B cell (primary cell): ENCODE measurements around the gene FOXE3.

Experiments
- EZH2 ChIP-seq: IDR thresholded peaks from 2 replicates; pipeline ENCODE4 v1.6.1; 2012; ENCODE audit warnings: borderline replicate concordance, low read depth, mild to moderate bottlenecking, moderate library complexity, low read length; ENCODE audit not compliant: insufficient read depth, poor library complexity, severe bottlenecking
- TF ChIP-seq, protein P1 (sequence below): fragments of 200-600 bp; IDR thresholded peaks from one replicate; pipeline ENCODE4 v1.8.0; 2022; ENCODE audit warnings: antibody characterized with exemption, mild to moderate bottlenecking

DNA sequence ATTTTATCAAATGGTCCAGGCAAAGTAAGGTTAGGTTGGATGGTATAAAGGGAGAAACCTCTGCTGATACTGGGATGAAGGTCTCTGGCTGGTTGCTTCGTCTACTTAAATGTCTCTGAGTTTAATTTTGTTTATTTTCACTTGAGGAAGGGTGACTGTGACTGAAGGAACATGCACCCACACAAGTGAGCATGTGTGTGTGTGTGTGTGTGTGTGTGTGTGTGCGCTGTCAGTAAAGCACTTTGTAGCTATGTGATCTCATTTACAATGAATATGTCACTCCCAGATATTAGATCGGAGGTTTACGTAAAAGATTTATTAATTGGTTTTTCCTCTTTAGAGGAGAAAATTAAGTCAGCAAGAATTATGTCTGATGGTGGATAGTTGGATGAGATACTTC, 26.1 kb downstream of the FOXE3 start:
- TF ChIP-seq, protein P1, sequence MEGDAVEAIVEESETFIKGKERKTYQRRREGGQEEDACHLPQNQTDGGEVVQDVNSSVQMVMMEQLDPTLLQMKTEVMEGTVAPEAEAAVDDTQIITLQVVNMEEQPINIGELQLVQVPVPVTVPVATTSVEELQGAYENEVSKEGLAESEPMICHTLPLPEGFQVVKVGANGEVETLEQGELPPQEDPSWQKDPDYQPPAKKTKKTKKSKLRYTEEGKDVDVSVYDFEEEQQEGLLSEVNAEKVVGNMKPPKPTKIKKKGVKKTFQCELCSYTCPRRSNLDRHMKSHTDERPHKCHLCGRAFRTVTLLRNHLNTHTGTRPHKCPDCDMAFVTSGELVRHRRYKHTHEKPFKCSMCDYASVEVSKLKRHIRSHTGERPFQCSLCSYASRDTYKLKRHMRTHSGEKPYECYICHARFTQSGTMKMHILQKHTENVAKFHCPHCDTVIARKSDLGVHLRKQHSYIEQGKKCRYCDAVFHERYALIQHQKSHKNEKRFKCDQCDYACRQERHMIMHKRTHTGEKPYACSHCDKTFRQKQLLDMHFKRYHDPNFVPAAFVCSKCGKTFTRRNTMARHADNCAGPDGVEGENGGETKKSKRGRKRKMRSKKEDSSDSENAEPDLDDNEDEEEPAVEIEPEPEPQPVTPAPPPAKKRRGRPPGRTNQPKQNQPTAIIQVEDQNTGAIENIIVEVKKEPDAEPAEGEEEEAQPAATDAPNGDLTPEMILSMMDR: no peak
- TF ChIP-seq EZH2: no peak
